HepG2 (cell line): ENCODE results near the gene DIP2C. TPM values are rescaled to one million over a fixed set of nuclear protein-coding genes. Genes with fewer than 3 reads are reported as not detected.

Experiments
- ATAC-seq: fragments of 200-7000 bp; cut with Tn5 transposase; 3 replicates; pipeline ENCODE4 v1.9.1; 2020; ENCODE audit warnings: mild to moderate bottlenecking, moderate library complexity
- BruUV-seq: library from RNA; stranded (reverse); fragments of 400-500 nt; replicated peaks from 2 replicates; lab custom pipeline; 2021; lab: Mats Ljungman, UMichigan
- CTCF ChIA-PET: fragments of 300-600 bp; formaldehyde crosslinking; extraction: SDS; loops from one replicate; lab custom pipeline; 2021; ENCODE audit warnings: low total read pairs, inconsistent platforms, low intra/inter-chr PET ratio; lab: Yijun Ruan, JAX
- POLR2A ChIA-PET: fragments of 350-600 bp; sonication (Branson Sonifier 250); formaldehyde crosslinking; loops from one replicate; lab custom pipeline; 2020; ENCODE audit warnings: antibody characterized with exemption, inconsistent platforms; lab: Yijun Ruan, JAX
- DNase-seq: peaks from one replicate; pipeline ENCODE4 v3.0.0-alpha.2; 2015; ENCODE audit warnings: low spot score
- FAIRE-seq: peaks from 3 replicates; lab custom pipeline; 2011; peaks lifted over from hg19 to GRCh38; lab: Jason Lieb, UNC
- H2AFZ ChIP-seq: one replicate; pipeline ENCODE4 v1.6.1; 2011; ENCODE audit warnings: low read length, inconsistent platforms
- H3K27ac ChIP-seq: fragments of 300-600 bp; 3 replicates; pipeline ENCODE4 v1.8.0; 2011; ENCODE audit warnings: mixed run types, mild to moderate bottlenecking, mixed read lengths, low read length, inconsistent platforms; ENCODE audit not compliant: insufficient read depth; ENCODE audit errors: extremely low read length
- H3K27me3 ChIP-seq, 2 experiments: fragments of 200-600 bp in 1 of 2; 2 replicates in 1 of 2; 3 replicates in 1 of 2; pipeline versions ENCODE4 v1.6.0 to v1.8.0; 2011; ENCODE audit warnings: low read length in 2 of 2, mild to moderate bottlenecking in 2 of 2, moderate library complexity in 2 of 2, inconsistent platforms in 1 of 2; ENCODE audit not compliant: insufficient read depth in 2 of 2, control insufficient read depth in 1 of 2
- H3K36me3 ChIP-seq, 2 experiments: fragments of 200-600 bp in 1 of 2; replicated peaks in 1 of 2; 2 replicates in 1 of 2; 3 replicates in 1 of 2; pipeline versions ENCODE4 v1.5.1 to v1.8.0; 2011; ENCODE audit warnings: low read length in 2 of 2, inconsistent platforms in 1 of 2; ENCODE audit not compliant: insufficient read depth in 2 of 2, control insufficient read depth in 1 of 2
- H3K4me1 ChIP-seq: 2 replicates; pipeline ENCODE4 v1.5.1; 2012; ENCODE audit warnings: low read length, inconsistent platforms; ENCODE audit not compliant: insufficient read depth
- H3K4me2 ChIP-seq: 2 replicates; pipeline ENCODE4 v1.6.0; 2011; ENCODE audit warnings: low read depth, low read length, inconsistent platforms
- H3K4me3 ChIP-seq, 3 experiments: fragments of 200-600 bp in 1 of 3; sonication (generic), shearing (Covaris generic) in 1 of 3; replicated peaks in 1 of 3; 2 replicates each; pipeline ENCODE4 v1.5.1; 2011 to 2016; ENCODE audit warnings: low read length in 3 of 3, inconsistent platforms in 2 of 3, low read depth in 2 of 3, mild to moderate bottlenecking in 2 of 3, control low read depth in 1 of 3, mixed read lengths in 1 of 3; ENCODE audit not compliant: insufficient read depth in 1 of 3
- H3K79me2 ChIP-seq: one replicate; pipeline ENCODE4 v1.6.1; 2011; ENCODE audit warnings: low read length, inconsistent platforms; ENCODE audit not compliant: insufficient read depth
- H3K9ac ChIP-seq: 2 replicates; pipeline ENCODE4 v1.6.0; 2011; ENCODE audit warnings: mild to moderate bottlenecking, low read depth, low read length, inconsistent platforms; ENCODE audit not compliant: insufficient read depth
- H3K9me3 ChIP-seq: 2 replicates; pipeline ENCODE4 v1.5.1; 2012; ENCODE audit warnings: mild to moderate bottlenecking, low read length
- H4K20me1 ChIP-seq: 2 replicates; pipeline ENCODE4 v1.6.0; 2011; ENCODE audit warnings: inconsistent platforms, mild to moderate bottlenecking, low read length, moderate library complexity; ENCODE audit not compliant: insufficient read depth
- DNMT1 ChIP-seq: sonication (generic); formaldehyde crosslinking; IDR thresholded peaks from 2 replicates; pipeline ENCODE4 v1.5.1; 2020; ENCODE audit warnings: mild to moderate bottlenecking, missing genetic modification reagents
- DNMT3B ChIP-seq: conservative IDR thresholded peaks from 2 replicates; pipeline ENCODE4 v1.6.1; 2016; ENCODE audit warnings: missing biosample characterization, control low read depth
- HOXA3 ChIP-seq: sonication (generic); formaldehyde crosslinking; IDR thresholded peaks from 2 replicates; pipeline ENCODE4 v1.5.0; 2020; ENCODE audit warnings: missing genetic modification reagents
- KLF16 ChIP-seq, 2 experiments: sonication (generic) in 1 of 2; formaldehyde crosslinking in 1 of 2; IDR thresholded peaks; 2 replicates each; pipeline versions ENCODE4 v1.6.1 to v1.8.0; 2016 to 2023; ENCODE audit warnings: missing genetic modification reagents in 2 of 2, missing compliant biosample characterization in 1 of 2
- NFATC3 ChIP-seq: sonication (generic); formaldehyde crosslinking; IDR thresholded peaks from 2 replicates; pipeline ENCODE4 v1.5.1; 2020; ENCODE audit warnings: mild to moderate bottlenecking, missing genetic modification reagents
- PAF1 ChIP-seq: IDR thresholded peaks from 2 replicates; pipeline ENCODE4 v1.6.1; 2016; ENCODE audit warnings: missing genetic modification reagents, missing compliant biosample characterization
- PREB ChIP-seq: sonication (generic); formaldehyde crosslinking; IDR thresholded peaks from 2 replicates; pipeline ENCODE4 v1.4.0; 2020; ENCODE audit warnings: missing genetic modification reagents
- RAD51 ChIP-seq: fragments of 450-650 bp; IDR thresholded peaks from 2 replicates; pipeline ENCODE4 v1.6.1; 2016; ENCODE audit warnings: borderline replicate concordance
- RXRA ChIP-seq: sonication (generic); formaldehyde crosslinking; IDR thresholded peaks from 2 replicates; pipeline ENCODE4 v1.5.1; 2020; ENCODE audit warnings: missing genetic modification reagents
- U2AF1 ChIP-seq: fragments of 200-400 bp; formaldehyde crosslinking; optimal IDR thresholded peaks from 2 replicates; pipeline ENCODE3; 2017; ENCODE audit warnings: mild to moderate bottlenecking, low read depth, low read length
- ZNF230 ChIP-seq: sonication (generic); formaldehyde crosslinking; IDR thresholded peaks from 2 replicates; pipeline ENCODE4 v1.4.0; 2020; ENCODE audit warnings: mild to moderate bottlenecking, missing genetic modification reagents
- ZNF484 ChIP-seq: sonication (generic); formaldehyde crosslinking; IDR thresholded peaks from 2 replicates; pipeline ENCODE4 v1.5.1; 2020; ENCODE audit warnings: mild to moderate bottlenecking, low read depth, missing genetic modification reagents, borderline replicate concordance
- ZNF841 ChIP-seq: sonication (generic); formaldehyde crosslinking; IDR thresholded peaks from 2 replicates; pipeline ENCODE4 v1.8.1; 2023; ENCODE audit warnings: missing genetic modification reagents, borderline replicate concordance
- WGBS: methylation state at CpG from one replicate; pipeline ENCODE4 v1.1.6; 2017; ENCODE audit warnings: low lambda C conversion rate; 5-methylcytosine and 5-hydroxymethylcytosine counted together
- in situ Hi-C: cut with HindIII; loops from 2 replicates; pipeline ENCODE4 v1.10.0; 2017; ENCODE audit warnings: low pct_unique_long_range_greater_than_20kb; ENCODE audit not compliant: extremely low pct_ligation_motif_present
- intact Hi-C: fragments of 100-400 bp; cut with micrococcal nuclease; formaldehyde crosslinking; loops from one replicate; pipeline ENCODE4 v1.10.0; 2022; ENCODE audit not compliant: unreplicated experiment
- polyA plus RNA-seq, 8 experiments: library from polyadenylated mRNA; depleted of rRNA in 3 of 8; stranded (reverse) in 7 of 8; unstranded in 1 of 8; fragments of >200 nt; fragmentation: Illumina TruSeq in 4 of 8; extraction: Trizol in 4 of 8; gene quantifications; 2 replicates each; pipeline versions ENCODE4 v1.2.1 to v1.2.3, GENCODE V29; 2011 to 2016; ENCODE audit warnings: low read depth in 4 of 8, missing spikeins in 1 of 8, mixed read lengths in 1 of 8; ENCODE audit not compliant: insufficient read depth in 1 of 8
- total RNA-seq, 5 experiments: library from RNA; depleted of rRNA; stranded (reverse); fragments of >200 nt; fragmentation: Illumina TruSeq; extraction: Trizol; gene quantifications; 2 replicates each; pipeline ENCODE4 v1.2.3, GENCODE V29; 2016; ENCODE audit warnings: low read depth in 1 of 5
- TF ChIP-seq, protein P1 (sequence below): sonication (generic); formaldehyde crosslinking; IDR thresholded peaks from 2 replicates; pipeline ENCODE4 v1.4.0; 2020; ENCODE audit warnings: missing genetic modification reagents, mild to moderate bottlenecking, borderline replicate concordance
- TF ChIP-seq, protein P2 (sequence below): IDR thresholded peaks from 2 replicates; pipeline ENCODE4 v1.4.0; 2020; ENCODE audit warnings: mild to moderate bottlenecking, missing genetic modification reagents

DIP2C gene
- total and polyA plus RNA-seq, 2 of the 13 experiments (the other 11 are each of a cell fraction or from before 2014, with no cell fraction given): 2.2 to 2.7 TPM

- TF ChIP-seq PREB (CRISPR knock-in tag) (no peak), KLF16 (CRISPR knock-in tag; IDR thresholded peaks at IDR 0.05) (no peak), ZNF484 (CRISPR knock-in tag) (no peak), DNMT1 (CRISPR knock-in tag) (no peak), U2AF1 (no peak), DNMT3B (no peak), ZNF841 (CRISPR knock-in tag) (no peak)
- TF ChIP-seq, protein P1, sequence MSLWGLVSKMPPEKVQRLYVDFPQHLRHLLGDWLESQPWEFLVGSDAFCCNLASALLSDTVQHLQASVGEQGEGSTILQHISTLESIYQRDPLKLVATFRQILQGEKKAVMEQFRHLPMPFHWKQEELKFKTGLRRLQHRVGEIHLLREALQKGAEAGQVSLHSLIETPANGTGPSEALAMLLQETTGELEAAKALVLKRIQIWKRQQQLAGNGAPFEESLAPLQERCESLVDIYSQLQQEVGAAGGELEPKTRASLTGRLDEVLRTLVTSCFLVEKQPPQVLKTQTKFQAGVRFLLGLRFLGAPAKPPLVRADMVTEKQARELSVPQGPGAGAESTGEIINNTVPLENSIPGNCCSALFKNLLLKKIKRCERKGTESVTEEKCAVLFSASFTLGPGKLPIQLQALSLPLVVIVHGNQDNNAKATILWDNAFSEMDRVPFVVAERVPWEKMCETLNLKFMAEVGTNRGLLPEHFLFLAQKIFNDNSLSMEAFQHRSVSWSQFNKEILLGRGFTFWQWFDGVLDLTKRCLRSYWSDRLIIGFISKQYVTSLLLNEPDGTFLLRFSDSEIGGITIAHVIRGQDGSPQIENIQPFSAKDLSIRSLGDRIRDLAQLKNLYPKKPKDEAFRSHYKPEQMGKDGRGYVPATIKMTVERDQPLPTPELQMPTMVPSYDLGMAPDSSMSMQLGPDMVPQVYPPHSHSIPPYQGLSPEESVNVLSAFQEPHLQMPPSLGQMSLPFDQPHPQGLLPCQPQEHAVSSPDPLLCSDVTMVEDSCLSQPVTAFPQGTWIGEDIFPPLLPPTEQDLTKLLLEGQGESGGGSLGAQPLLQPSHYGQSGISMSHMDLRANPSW (CRISPR knock-in tag): no peak
- TF ChIP-seq, all 625 proteins: peak for 0
Observed at GRCh38 chr10:729213-729612, 39.7 kb upstream of the DIP2C start (continued).

DNA sequence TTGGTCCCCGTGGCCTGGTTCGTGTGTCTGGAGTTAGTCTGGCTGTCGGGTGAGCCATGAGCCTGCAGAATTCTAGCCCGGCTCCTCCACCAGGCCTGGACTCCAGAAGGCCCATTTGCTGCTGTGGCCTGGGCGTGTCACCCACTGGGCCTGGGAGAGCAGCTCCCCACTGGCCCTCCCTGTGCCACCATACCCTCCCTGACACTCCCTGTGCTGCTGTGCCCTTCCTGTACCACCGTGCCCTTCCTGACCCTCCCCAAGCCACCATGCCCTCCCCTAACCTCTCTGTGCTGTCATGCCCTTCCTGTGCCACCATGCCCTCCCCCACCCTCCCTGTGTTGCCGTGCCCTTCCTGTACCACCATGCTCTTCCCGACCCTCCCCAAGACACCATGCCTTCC, 39.1 kb upstream of the DIP2C start:
- ChIA-PET POLR2A (no interaction called here), CTCF (no interaction called here)
- DNase-seq (no peak), ATAC-seq (no peak; the same call in 2 of the 3 replicates), FAIRE-seq (no peak)
- no TSS peak for BruUV-seq
- H3K4me2 ChIP-seq: no peak overlapping the region
- no peaks in the 10 kb centered on the region for H4K20me1 ChIP-seq
- intact Hi-C loops (no loop called here), in situ Hi-C loops (no loop called here)
- H3K4me3 ChIP-seq: no peak overlapping the region
- no peak overlapping the region for H2AFZ ChIP-seq
- H3K36me3 ChIP-seq: no peaks in the 10 kb centered on the region
- no peaks in the 10 kb centered on the region for H3K9me3 ChIP-seq
- H3K9ac ChIP-seq: no peak overlapping the region
- H3K79me2 ChIP-seq: no peaks in the 10 kb centered on the region
- no peak overlapping the region for H3K27ac ChIP-seq
- peaks cover 3 to 17% of the 10 kb centered on the region in 2 experiments; a peak in 3 of 5 replicates for H3K27me3 ChIP-seq
- H3K4me1 ChIP-seq: no peaks in the 10 kb centered on the region
- 17% methylated on average over 3 of the region's 8 CpGs for WGBS
- TF ChIP-seq PAF1 (CRISPR knock-in tag) (no peak), RXRA (CRISPR knock-in tag) (no peak), HOXA3 (CRISPR knock-in tag) (no peak), RAD51 (no peak), ZNF230 (CRISPR knock-in tag) (no peak), NFATC3 (CRISPR knock-in tag) (no peak)
- TF ChIP-seq, protein P2, sequence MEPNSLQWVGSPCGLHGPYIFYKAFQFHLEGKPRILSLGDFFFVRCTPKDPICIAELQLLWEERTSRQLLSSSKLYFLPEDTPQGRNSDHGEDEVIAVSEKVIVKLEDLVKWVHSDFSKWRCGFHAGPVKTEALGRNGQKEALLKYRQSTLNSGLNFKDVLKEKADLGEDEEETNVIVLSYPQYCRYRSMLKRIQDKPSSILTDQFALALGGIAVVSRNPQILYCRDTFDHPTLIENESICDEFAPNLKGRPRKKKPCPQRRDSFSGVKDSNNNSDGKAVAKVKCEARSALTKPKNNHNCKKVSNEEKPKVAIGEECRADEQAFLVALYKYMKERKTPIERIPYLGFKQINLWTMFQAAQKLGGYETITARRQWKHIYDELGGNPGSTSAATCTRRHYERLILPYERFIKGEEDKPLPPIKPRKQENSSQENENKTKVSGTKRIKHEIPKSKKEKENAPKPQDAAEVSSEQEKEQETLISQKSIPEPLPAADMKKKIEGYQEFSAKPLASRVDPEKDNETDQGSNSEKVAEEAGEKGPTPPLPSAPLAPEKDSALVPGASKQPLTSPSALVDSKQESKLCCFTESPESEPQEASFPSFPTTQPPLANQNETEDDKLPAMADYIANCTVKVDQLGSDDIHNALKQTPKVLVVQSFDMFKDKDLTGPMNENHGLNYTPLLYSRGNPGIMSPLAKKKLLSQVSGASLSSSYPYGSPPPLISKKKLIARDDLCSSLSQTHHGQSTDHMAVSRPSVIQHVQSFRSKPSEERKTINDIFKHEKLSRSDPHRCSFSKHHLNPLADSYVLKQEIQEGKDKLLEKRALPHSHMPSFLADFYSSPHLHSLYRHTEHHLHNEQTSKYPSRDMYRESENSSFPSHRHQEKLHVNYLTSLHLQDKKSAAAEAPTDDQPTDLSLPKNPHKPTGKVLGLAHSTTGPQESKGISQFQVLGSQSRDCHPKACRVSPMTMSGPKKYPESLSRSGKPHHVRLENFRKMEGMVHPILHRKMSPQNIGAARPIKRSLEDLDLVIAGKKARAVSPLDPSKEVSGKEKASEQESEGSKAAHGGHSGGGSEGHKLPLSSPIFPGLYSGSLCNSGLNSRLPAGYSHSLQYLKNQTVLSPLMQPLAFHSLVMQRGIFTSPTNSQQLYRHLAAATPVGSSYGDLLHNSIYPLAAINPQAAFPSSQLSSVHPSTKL (CRISPR knock-in tag): no peak
